ENCODE data around the gene STARD13.

The STARD13 gene

DNA sequence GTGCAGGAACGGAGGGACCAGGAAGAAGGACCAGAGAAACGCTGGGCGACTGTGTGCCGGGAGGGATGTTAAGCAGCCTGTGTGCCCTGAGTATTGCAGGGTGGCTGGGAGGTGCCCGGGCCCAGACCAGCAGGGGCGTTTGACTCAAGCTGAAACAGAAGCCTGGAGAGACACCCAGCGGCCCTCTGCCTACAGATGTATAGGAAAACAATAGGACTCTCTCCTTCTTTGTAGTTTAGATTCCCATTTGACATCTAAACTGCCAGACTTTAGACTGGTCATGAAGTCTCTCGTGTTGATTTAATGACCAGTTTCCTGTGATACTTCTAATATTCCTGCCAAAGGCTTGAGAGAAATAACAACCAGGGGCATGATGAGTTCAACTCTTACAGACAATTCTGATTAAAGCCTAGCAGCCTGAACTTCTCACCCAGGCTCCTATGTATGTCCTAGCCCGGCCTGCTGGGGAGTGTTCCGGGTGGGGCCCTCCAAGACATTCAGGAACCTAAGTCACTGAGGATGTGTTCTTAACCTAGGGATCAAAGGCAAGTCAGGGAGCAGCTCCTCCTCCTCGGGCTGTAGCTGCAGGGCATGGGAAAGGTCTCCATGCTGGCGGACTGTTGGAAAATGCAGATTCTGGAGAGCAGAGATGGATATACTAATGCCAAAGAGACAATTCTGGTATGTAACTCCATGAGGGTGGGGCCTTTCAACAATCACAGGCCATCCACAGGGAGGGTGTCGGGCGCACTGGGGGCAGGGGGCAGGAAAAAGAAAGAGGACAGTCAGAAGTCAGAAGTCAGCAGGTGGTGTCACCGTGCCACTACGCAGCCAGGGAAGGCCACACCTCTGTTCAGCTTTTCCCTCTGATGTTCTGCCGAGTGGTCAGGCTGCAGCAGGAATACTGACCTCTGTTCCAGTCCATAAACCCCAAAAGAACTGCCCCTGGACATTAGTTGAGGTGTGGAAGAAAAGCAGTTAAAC lies 131.8 kb downstream of the STARD13 start:
- Histone ChIP-seq H3K36me3 (ENCODE audit: insufficient read depth, low read length) (no peaks in the 10 kb centered on the region), H3K9me3 (ENCODE audit: control insufficient read depth, insufficient read depth, low read length) (no peaks in the 10 kb centered on the region), H3K4me1 (ENCODE audit: insufficient read depth, low read length) (peaks cover 3% of the 10 kb centered on the region; the same call in 1 of the 2 replicates), H3K9ac (ENCODE audit: low read depth, low read length) (no peak overlapping the region)

DNA sequence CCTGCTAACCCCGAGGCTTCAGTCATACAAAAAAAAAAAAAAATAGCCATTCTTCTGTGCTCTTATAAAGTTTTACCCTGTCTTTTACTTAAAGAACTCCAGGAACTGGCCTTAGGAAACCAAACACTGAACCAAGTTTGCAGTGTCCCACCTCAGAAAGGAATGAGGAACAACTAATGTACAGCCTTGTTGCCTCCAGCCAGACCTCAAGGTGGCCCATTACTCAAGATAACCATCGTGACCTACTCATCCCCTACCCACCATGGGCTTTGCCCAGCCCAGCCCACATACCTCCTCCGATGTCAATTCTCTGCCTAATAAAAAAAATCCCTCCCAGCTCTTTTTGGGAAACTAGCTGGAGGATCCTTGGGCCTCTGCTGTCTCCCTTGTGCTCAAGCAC lies 133.2 kb downstream of the STARD13 start:
- H3K9me3 ChIP-seq (ENCODE audit: control insufficient read depth, insufficient read depth, low read length) = no peaks in the 10 kb centered on the region
- H3K9ac ChIP-seq (ENCODE audit: low read depth, low read length) = no peak overlapping the region
- no peaks in the 10 kb centered on the region for H3K36me3 ChIP-seq (ENCODE audit: insufficient read depth, low read length)
- peaks cover 3% of the 10 kb centered on the region; the same call in 1 of the 2 replicates for H3K4me1 ChIP-seq (ENCODE audit: insufficient read depth, low read length)

DNA sequence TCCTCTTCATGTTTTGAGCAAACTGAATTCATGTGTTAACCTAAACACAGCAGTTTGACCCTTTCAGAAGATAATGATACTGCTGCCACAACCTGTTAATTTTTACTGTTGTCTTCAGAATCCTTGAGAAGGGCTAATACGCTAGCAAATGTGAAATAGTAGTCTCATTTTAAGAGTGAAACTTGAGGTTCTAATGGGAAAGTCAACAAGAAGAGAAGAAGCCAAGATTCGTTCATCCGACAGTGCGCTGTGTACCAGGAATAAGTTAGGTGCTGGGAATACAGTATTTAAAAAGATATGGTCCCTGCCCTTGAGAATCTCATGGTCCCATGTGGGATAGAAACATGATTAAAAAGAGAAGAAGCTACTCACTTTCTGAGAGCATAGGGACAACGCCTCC lies 134.9 kb downstream of the STARD13 start:
- peaks cover 3% of the 10 kb centered on the region; the same call in 1 of the 2 replicates for H3K4me1 ChIP-seq (ENCODE audit: insufficient read depth, low read length)
- no peak overlapping the region for H3K9ac ChIP-seq (ENCODE audit: low read depth, low read length)
- H3K36me3 ChIP-seq (ENCODE audit: insufficient read depth, low read length) = no peaks in the 10 kb centered on the region
- no peaks in the 10 kb centered on the region for H3K9me3 ChIP-seq (ENCODE audit: control insufficient read depth, insufficient read depth, low read length)

DNA sequence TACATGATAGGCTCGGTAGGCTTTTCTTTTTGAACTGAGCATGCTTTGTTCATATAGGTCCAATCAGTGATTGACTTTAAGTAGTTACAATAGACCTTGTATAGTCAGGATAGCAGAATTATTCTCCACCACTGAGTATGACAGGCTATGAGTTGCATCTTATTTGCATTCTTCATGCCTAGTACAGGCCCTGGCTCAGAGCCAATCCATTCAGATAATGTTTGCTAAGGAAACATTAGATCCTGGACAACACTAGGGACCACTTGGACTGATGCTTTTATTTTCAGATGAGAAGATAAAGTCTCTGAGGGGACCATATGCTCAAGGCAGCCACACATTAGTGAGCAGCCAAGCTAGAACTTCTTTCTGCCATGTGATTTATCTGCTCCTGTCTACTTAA lies 135.4 kb downstream of the STARD13 start:
- Histone ChIP-seq H3K4me1 (ENCODE audit: insufficient read depth, low read length) (peaks cover 1% of the 10 kb centered on the region; the same call in 1 of the 2 replicates), H3K9me3 (ENCODE audit: control insufficient read depth, insufficient read depth, low read length) (no peaks in the 10 kb centered on the region), H3K9ac (ENCODE audit: low read depth, low read length) (no peak overlapping the region), H3K36me3 (ENCODE audit: insufficient read depth, low read length) (no peaks in the 10 kb centered on the region)

DNA sequence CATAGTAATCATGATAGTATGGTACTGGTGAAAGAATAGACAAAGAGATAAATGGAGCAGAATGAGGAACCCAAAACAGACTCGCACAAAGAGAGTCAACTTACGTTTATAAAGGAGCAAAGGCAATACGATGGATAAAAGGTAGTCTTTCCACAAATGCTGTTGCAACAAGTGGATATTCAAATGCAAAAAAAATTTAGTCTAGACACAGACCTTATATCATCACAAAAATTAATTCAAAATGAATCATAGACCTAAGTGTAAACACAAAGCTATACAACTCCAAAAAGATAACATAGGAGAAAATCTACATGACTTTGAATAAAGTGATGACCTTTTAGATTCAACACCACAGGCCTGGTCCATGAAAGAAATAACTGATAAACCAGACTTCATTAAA lies 137.7 kb downstream of the STARD13 start:
- H3K4me1 ChIP-seq (ENCODE audit: insufficient read depth, low read length) = no peaks in the 10 kb centered on the region
- no peak overlapping the region for H3K9ac ChIP-seq (ENCODE audit: low read depth, low read length)
- H3K9me3 ChIP-seq (ENCODE audit: control insufficient read depth, insufficient read depth, low read length) = no peaks in the 10 kb centered on the region
- H3K36me3 ChIP-seq (ENCODE audit: insufficient read depth, low read length) = no peaks in the 10 kb centered on the region

DNA sequence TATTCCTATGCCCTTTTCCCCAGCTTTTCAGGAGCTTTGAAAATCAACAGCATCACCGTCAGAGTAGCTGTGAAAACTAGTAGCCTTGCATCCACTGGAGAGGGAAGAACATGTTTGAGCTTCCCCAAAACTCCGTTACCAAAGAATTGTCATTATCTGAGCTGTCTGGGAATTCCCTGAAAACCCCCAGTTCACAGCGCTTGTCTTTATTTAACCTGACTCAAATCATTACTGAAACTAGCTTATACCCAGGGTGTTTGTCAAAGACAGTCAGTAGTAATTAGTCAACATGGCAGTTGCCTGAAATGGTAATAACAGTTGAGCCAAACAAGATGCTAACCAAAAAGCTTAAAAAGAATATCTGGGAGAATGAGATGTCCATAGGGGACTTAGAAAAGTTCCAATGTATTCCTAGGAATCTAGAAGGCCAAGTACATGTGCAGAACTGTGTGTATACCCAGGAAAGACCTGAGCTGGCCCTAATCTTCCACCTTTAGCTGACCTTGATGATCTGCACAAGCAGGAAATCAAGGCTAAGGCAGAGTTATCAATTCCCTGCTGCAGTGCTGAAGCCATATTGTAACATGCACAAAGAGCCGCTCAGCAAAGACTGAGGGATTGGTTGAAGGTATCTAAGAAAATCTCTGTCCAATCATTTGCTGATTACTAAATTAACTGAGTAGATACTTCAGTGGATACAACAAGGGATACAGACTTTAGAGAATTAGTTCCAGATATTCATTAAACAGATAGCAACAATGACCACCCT lies 138.5 kb downstream of the STARD13 start:
- Histone ChIP-seq H3K4me1 (ENCODE audit: insufficient read depth, low read length) (no peaks in the 10 kb centered on the region), H3K9ac (ENCODE audit: low read depth, low read length) (no peak overlapping the region), H3K9me3 (ENCODE audit: control insufficient read depth, insufficient read depth, low read length) (no peaks in the 10 kb centered on the region), H3K36me3 (ENCODE audit: insufficient read depth, low read length) (no peaks in the 10 kb centered on the region)

DNA sequence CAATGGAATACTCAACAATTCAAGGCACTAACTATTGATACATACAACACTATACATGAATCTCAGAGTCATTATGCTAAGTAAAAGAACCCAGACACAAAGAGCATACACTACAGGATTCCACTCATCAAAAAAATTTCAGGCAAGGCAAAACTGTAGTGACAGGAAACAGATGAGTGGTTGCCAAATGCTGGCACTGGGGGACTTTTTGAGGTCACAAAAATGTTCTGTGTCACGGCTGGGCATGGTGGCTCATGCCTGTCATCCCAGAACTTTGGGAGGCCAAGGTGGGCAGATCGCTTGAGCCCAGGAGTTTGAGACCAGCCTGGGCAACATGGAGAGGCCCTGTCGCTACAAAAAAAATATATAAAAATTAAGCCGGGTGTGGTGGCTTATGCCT lies 139.9 kb downstream of the STARD13 start:
- H3K9me3 ChIP-seq (ENCODE audit: control insufficient read depth, insufficient read depth, low read length) = no peaks in the 10 kb centered on the region
- no peak overlapping the region for H3K9ac ChIP-seq (ENCODE audit: low read depth, low read length)
- no peaks in the 10 kb centered on the region for H3K4me1 ChIP-seq (ENCODE audit: insufficient read depth, low read length)
- H3K36me3 ChIP-seq (ENCODE audit: insufficient read depth, low read length) = no peaks in the 10 kb centered on the region

DNA sequence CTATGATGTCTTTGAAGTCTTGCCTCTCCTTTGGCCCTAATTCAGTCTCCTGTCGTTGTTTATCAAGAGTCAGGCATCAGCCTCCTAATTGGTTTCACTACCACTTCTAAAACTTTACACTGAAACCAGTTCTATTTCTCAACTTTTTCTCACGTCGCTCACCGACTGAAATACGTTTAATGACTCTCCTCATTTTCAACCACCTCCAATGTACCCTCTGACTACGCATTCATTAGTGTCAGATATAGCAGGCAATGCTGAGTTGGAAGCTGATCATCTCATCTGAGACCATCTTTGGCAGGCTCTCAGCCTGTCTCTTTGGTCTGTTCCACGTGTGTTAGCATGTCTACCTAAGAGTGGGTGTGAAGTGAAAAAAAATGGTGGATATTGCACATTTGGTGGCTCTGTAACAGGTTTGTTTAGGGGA lies 141.2 kb downstream of the STARD13 start:
- no peaks in the 10 kb centered on the region for H3K36me3 ChIP-seq (ENCODE audit: insufficient read depth, low read length)
- H3K9ac ChIP-seq (ENCODE audit: low read depth, low read length) = no peak overlapping the region

DNA sequence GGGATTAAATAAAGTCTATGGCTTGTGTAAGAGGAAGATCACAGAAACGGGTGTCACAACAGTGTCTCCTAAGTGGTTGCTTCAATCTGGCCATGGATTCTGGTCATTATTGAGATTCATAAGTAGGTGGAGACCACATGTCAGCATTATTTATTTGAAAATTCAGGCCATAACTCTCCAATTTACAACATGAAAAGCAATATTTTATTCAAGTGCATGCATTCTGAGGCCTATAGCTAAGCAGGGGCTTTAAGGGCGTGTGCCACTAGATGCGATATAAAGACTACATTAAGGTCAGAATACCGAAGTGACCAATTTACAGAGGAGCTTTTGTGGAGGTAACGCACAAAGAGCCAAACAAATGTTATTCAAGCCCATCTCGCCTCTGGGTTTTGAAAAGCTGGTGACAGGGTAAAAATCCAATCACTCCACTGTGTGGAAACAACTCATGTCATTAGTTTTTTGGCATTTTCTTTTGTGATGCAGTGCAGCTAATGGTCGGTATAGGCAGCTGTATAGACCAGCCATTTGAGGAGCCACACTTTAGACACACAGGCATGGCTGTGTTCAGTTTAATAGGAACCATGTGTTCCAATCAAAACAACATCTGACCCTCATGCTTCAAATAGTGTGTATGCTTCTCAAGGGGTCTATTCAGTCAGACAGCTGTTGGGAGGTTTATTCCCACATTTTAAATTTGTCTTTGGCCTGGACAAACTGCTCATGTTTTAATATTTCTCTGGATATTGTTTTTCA lies 145.6 kb downstream of the STARD13 start:
- Histone ChIP-seq H3K36me3 (ENCODE audit: insufficient read depth, low read length) (no peaks in the 10 kb centered on the region), H3K4me1 (ENCODE audit: insufficient read depth, low read length) (no peaks in the 10 kb centered on the region), H3K9me3 (ENCODE audit: control insufficient read depth, insufficient read depth, low read length) (no peaks in the 10 kb centered on the region), H3K9ac (ENCODE audit: low read depth, low read length) (no peak overlapping the region)

More for the DNA sequence above, 141.2 kb downstream of the STARD13 start:
- Histone ChIP-seq H3K4me1 (ENCODE audit: insufficient read depth, low read length) (no peaks in the 10 kb centered on the region), H3K9me3 (ENCODE audit: control insufficient read depth, insufficient read depth, low read length) (no peaks in the 10 kb centered on the region)

DNA sequence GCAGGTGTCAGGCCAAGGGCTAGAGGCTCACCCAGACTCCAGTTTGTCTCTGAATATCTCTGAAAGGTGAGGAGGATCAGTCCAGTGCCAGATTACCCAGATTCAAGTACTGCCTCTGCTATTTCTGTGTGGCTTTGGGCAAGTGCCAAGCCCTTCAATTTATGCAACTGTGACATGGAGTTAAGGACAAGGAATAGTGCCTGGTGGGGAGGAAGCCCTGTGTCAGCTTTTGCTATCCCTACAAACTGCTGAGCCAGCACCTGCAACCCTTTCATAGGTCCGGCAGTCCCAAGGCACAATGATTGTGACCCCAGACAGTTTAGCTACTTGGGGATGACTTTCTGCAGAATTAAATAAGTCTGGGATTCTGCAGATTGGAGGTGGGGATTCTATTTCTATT lies 146.4 kb downstream of the STARD13 start:
- H3K36me3 ChIP-seq (ENCODE audit: insufficient read depth, low read length) = no peaks in the 10 kb centered on the region
- no peak overlapping the region for H3K9ac ChIP-seq (ENCODE audit: low read depth, low read length)
- no peaks in the 10 kb centered on the region for H3K9me3 ChIP-seq (ENCODE audit: control insufficient read depth, insufficient read depth, low read length)
- no peaks in the 10 kb centered on the region for H3K4me1 ChIP-seq (ENCODE audit: insufficient read depth, low read length)

DNA sequence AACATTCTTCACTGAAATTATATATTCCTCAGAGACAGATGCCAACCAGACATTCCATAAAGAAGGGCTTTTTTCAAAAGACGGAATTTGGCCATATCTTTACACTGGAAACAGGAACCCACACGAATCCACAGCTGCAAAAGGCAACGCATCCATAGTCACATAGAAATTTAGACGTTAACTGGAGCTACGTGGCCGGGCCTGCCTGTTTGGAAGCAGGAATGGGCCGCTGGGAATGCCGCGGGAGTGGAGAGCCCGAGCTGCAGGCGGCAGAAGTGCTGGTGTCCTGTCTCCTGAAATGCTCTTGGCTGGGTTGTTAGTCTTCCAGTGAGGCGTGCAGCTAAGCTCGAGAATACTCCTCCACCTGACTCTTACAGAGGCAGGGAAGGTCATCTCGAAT lies 147.1 kb downstream of the STARD13 start:
- no peak overlapping the region for H3K9ac ChIP-seq (ENCODE audit: low read depth, low read length)
- no peaks in the 10 kb centered on the region for H3K9me3 ChIP-seq (ENCODE audit: control insufficient read depth, insufficient read depth, low read length)
- H3K36me3 ChIP-seq (ENCODE audit: insufficient read depth, low read length) = no peaks in the 10 kb centered on the region
- H3K4me1 ChIP-seq (ENCODE audit: insufficient read depth, low read length) = no peaks in the 10 kb centered on the region

DNA sequence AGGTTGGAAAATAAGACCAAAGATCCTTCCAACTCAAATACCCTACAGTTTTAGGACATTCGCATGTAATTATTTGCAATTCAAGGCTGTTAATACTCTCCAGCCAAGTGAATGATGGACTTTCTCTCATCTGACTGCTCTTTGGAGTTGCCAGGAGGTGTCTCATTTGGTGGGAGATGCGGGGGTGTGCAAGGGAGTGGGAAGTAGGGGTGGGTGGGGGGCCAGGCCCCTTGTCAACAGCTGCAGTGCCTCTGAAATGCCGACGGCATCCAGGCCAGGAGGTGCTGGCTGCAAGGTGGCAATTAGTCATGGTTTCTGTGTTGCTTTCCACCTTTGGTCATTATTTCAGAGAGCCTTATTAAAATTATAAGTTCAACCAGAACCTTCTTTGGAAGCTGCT lies 147.8 kb downstream of the STARD13 start:
- H3K4me1 ChIP-seq (ENCODE audit: insufficient read depth, low read length) = no peaks in the 10 kb centered on the region
- no peaks in the 10 kb centered on the region for H3K36me3 ChIP-seq (ENCODE audit: insufficient read depth, low read length)
- no peak overlapping the region for H3K9ac ChIP-seq (ENCODE audit: low read depth, low read length)
- H3K9me3 ChIP-seq (ENCODE audit: control insufficient read depth, insufficient read depth, low read length) = no peaks in the 10 kb centered on the region

DNA sequence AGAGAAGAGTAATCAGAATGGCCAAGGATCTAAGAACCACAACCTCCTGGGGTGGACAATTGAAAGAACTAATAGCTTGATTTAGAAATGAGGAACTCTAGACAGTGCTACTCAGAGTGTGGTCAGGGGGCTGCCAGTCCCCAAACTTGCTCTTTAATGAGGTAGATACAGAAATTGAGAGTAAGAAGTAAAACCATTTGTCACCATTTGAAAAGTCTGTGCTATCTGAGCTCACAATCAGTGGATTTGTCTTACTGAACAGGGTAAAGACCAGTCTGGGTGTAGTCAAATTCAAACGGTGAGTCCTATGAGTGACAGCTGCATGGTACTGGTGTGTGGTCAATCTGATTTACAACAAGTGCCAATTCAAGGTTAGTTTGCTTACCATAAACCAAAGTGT lies 150.5 kb downstream of the STARD13 start:
- Histone ChIP-seq H3K9me3 (ENCODE audit: control insufficient read depth, insufficient read depth, low read length) (no peaks in the 10 kb centered on the region), H3K36me3 (ENCODE audit: insufficient read depth, low read length) (no peaks in the 10 kb centered on the region), H3K4me1 (ENCODE audit: insufficient read depth, low read length) (no peaks in the 10 kb centered on the region), H3K9ac (ENCODE audit: low read depth, low read length) (no peak overlapping the region)

DNA sequence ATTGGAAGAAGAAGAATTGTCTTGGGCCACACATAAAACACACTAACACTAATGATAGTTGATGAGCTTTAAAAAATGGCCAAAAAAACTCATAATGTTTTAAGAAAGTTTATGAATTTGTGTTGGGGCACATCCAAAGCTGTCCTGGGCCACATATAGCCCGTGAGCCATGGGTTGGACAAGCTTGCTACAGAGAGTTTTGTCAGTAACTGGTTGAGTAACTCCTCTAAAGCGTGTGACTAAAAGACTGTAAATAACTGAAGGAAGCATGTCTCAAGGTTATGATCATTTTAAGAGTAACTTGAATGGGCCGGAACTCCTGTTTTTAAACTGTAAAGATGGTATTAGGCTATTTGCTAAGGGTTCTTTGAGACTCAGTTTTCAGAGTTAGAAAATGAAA lies 151.3 kb downstream of the STARD13 start:
- no peaks in the 10 kb centered on the region for H3K4me1 ChIP-seq (ENCODE audit: insufficient read depth, low read length)
- no peaks in the 10 kb centered on the region for H3K9me3 ChIP-seq (ENCODE audit: control insufficient read depth, insufficient read depth, low read length)
- H3K9ac ChIP-seq (ENCODE audit: low read depth, low read length) = no peak overlapping the region
- H3K36me3 ChIP-seq (ENCODE audit: insufficient read depth, low read length) = no peaks in the 10 kb centered on the region

All from ES-I3 (cell line).